ENCODE results near the gene FGF19. TPM values are rescaled to one million over a fixed set of nuclear protein-coding genes. Genes with fewer than 3 reads are reported as not detected.

The FGF19 gene
- total RNA-seq, 1 donor from 2014 or later = not detected

DNA sequence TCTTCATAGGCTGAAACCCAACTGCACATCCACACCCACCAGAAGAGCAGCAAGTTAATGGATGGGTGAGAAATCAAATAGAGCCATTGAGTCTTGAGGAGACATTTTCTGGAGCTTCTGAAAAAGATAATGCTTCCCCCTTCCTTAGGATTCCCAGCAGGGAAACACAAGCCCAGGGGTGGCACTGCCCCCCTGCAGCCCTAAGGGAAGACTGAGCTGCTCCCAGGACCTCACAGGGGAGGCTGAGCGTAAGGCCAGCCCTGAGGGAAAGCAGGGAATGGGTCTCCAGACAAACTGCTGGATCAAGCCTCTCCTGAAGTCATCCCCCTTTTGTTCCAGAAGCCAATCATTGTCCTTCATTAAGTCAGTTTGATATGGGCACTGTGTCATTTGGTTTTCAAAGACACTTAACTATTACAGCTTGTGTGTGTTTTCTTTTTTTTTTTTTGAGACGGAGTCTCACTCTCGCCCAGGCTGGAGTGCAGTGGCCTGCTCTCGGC, 43.8 kb downstream of the FGF19 start:
- H3K36me3 Mint-ChIP-seq (ENCODE audit: unreplicated experiment) = peaks cover 8% of the 10 kb centered on the region
- no peaks in the 10 kb centered on the region for H3K4me1 Mint-ChIP-seq (ENCODE audit: unreplicated experiment)
- no peak for DNase-seq (ENCODE audit: extremely low spot score, unreplicated experiment)
- no peaks in the 10 kb centered on the region for H3K27me3 Mint-ChIP-seq (ENCODE audit: unreplicated experiment)
- H3K9me3 Mint-ChIP-seq (ENCODE audit: unreplicated experiment) = no peaks in the 10 kb centered on the region
- H3K27ac Mint-ChIP-seq (ENCODE audit: unreplicated experiment) = no peak overlapping the region
- no peak overlapping the region for H3K4me3 Mint-ChIP-seq (ENCODE audit: unreplicated experiment)
- no peak for TF ChIP-seq CTCF (IDR thresholded peaks at IDR 0.05)

DNA sequence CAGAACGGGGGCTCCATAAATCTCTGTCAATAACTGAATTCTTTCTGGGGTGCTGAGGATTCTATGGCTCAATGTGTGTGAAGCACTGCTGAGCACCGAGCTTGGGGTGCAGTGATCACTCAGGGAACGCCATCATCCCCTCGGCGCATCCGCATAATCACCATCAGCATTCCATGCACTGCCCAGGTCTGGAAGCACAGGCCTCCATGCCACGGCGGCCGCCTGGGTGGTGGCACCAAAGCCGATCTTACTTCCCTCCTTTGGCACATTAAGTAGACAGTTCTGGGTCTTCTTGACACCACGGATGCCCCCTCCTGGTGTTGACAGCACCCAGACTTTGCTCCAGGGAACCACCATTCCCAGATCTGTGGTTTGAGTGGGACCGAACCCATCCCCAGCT, 44.2 kb downstream of the FGF19 start:
- no peak for TF ChIP-seq CTCF (IDR thresholded peaks at IDR 0.05)
- Mint-ChIP-seq H3K27me3 (ENCODE audit: unreplicated experiment) (no peaks in the 10 kb centered on the region), H3K4me1 (ENCODE audit: unreplicated experiment) (no peaks in the 10 kb centered on the region), H3K27ac (ENCODE audit: unreplicated experiment) (no peak overlapping the region), H3K4me3 (ENCODE audit: unreplicated experiment) (no peak overlapping the region), H3K36me3 (ENCODE audit: unreplicated experiment) (peaks cover 7% of the 10 kb centered on the region), H3K9me3 (ENCODE audit: unreplicated experiment) (no peaks in the 10 kb centered on the region)
- no peak for DNase-seq (ENCODE audit: extremely low spot score, unreplicated experiment)

- no peak for TF ChIP-seq CTCF (IDR thresholded peaks at IDR 0.05)
- no peaks in the 10 kb centered on the region for H3K4me1 Mint-ChIP-seq (ENCODE audit: unreplicated experiment)
- H3K27ac Mint-ChIP-seq (ENCODE audit: unreplicated experiment) = no peak overlapping the region
- DNase-seq (ENCODE audit: extremely low spot score, unreplicated experiment) = no peak
- peaks cover 1% of the 10 kb centered on the region for H3K36me3 Mint-ChIP-seq (ENCODE audit: unreplicated experiment)
- H3K9me3 Mint-ChIP-seq (ENCODE audit: unreplicated experiment) = no peaks in the 10 kb centered on the region
- H3K4me3 Mint-ChIP-seq (ENCODE audit: unreplicated experiment) = no peak overlapping the region
- H3K27me3 Mint-ChIP-seq (ENCODE audit: unreplicated experiment) = no peaks in the 10 kb centered on the region
Observed at GRCh38 chr11:69658626-69659450, 45.0 kb downstream of the FGF19 start.

DNA sequence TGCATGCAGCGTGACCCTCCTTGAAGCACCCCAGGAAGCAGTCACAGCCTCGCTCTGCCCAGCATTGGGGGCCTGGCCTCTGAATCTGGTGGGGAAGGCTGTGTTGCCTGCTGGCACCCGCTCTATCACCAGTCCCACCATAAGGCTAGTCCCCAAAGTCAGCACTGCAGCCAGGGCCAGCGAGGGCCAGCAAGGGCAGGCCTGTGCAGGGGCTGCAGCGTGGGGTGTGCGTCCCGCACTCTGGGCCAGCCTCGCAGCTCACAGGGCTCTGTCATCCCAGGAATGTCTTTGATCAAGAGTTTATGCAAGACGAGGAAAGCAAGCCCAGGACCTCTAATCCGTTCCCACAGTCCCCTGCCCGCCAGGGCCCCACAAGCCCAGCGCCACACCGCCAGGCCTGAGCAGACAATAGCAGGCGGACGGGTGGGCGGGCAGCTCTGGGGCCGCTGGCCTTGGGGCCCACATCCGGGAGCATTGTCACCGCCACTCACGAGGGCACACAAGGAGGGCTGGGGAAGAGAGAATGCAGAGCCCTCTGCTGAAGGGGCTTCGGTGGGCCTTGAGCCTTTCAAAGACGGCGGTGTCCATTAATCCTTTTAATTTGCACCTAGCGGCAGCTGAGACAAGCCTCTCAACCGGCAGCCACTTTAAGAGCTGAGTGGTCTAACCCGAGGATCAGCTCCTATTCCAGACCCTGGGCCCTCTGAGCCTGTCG, 45.8 kb downstream of the FGF19 start:
- no peak for DNase-seq (ENCODE audit: extremely low spot score, unreplicated experiment)
- peaks cover 2% of the 10 kb centered on the region for H3K36me3 Mint-ChIP-seq (ENCODE audit: unreplicated experiment)
- H3K4me1 Mint-ChIP-seq (ENCODE audit: unreplicated experiment) = no peaks in the 10 kb centered on the region
- TF ChIP-seq CTCF (IDR thresholded peaks at IDR 0.05) = no peak
- no peaks in the 10 kb centered on the region for H3K9me3 Mint-ChIP-seq (ENCODE audit: unreplicated experiment)
- H3K27me3 Mint-ChIP-seq (ENCODE audit: unreplicated experiment) = no peaks in the 10 kb centered on the region
- no peak overlapping the region for H3K27ac Mint-ChIP-seq (ENCODE audit: unreplicated experiment)
- H3K4me3 Mint-ChIP-seq (ENCODE audit: unreplicated experiment) = no peak overlapping the region

- Mint-ChIP-seq H3K27me3 (ENCODE audit: unreplicated experiment) (no peaks in the 10 kb centered on the region), H3K27ac (ENCODE audit: unreplicated experiment) (no peak overlapping the region), H3K4me1 (ENCODE audit: unreplicated experiment) (no peaks in the 10 kb centered on the region), H3K36me3 (ENCODE audit: unreplicated experiment) (peaks cover 7% of the 10 kb centered on the region), H3K4me3 (ENCODE audit: unreplicated experiment) (no peak overlapping the region), H3K9me3 (ENCODE audit: unreplicated experiment) (no peaks in the 10 kb centered on the region)
- no peak for DNase-seq (ENCODE audit: extremely low spot score, unreplicated experiment)
- TF ChIP-seq CTCF (IDR thresholded peaks at IDR 0.05) = no peak
Observed at GRCh38 chr11:69657456-69657910, 46.3 kb downstream of the FGF19 start.

All from osteocyte (in vitro differentiated cells).